A673 (cell line): ENCODE measurements around the gene ZNF81. TPM values are rescaled to one million over a fixed set of nuclear protein-coding genes. Genes with fewer than 3 reads are reported as not detected.

ENCODE experiments used
- BruUV-seq: library from RNA; stranded (reverse); fragments of 400-500 nt; replicated peaks from 2 replicates; lab custom pipeline; 2021; lab: Mats Ljungman, UMichigan
- CTCF ChIA-PET: fragments of 300-600 bp; sonication (Branson Sonifier 250); formaldehyde crosslinking; loops from one replicate; lab custom pipeline; 2022; ENCODE audit warnings: antibody characterized with exemption; lab: Charles Lee
- POLR2A ChIA-PET: fragments of 300-600 bp; sonication (Branson Sonifier 250); formaldehyde crosslinking; loops from one replicate; lab custom pipeline; 2022; ENCODE audit warnings: antibody characterized with exemption; ENCODE audit not compliant: low non-redundant PET; lab: Charles Lee
- DNase-seq: peaks from one replicate; pipeline ENCODE4 v3.0.0-alpha.2; 2015; ENCODE audit warnings: low spot score
- H3K27ac ChIP-seq: fragments of 200-600 bp; sonication (generic); 2 replicates; pipeline ENCODE4 v1.5.1; 2016; ENCODE audit warnings: mixed run types, low read depth, mild to moderate bottlenecking, mixed read lengths, antibody characterized with exemption, low read length; ENCODE audit not compliant: poor library complexity, severe bottlenecking
- H3K27me3 ChIP-seq: fragments of 200-600 bp; sonication (generic); replicated peaks from 2 replicates; pipeline ENCODE4 v1.6.1; 2017; ENCODE audit warnings: mixed run types, low read depth, mild to moderate bottlenecking, mixed read lengths, antibody characterized with exemption, low read length; ENCODE audit not compliant: insufficient read depth, poor library complexity
- H3K36me3 ChIP-seq: fragments of 200-600 bp; sonication (generic); 2 replicates; pipeline ENCODE4 v1.6.1; 2016; ENCODE audit warnings: mixed run types, mild to moderate bottlenecking, mixed read lengths, antibody characterized with exemption, low read length; ENCODE audit not compliant: insufficient read depth, poor library complexity, severe bottlenecking
- H3K4me1 ChIP-seq: fragments of 200-600 bp; sonication (generic); 2 replicates; pipeline ENCODE4 v1.6.1; 2017; ENCODE audit warnings: mixed run types, mild to moderate bottlenecking, mixed read lengths, antibody characterized with exemption, low read length; ENCODE audit not compliant: insufficient read depth, poor library complexity, severe bottlenecking
- H3K4me3 ChIP-seq: fragments of 200-600 bp; sonication (generic); 2 replicates; pipeline ENCODE4 v1.5.1; 2016; ENCODE audit warnings: low read depth, mixed run types, mild to moderate bottlenecking, mixed read lengths, low read length; ENCODE audit not compliant: poor library complexity, severe bottlenecking
- H3K9me3 ChIP-seq: fragments of 200-600 bp; sonication (generic); 2 replicates; pipeline ENCODE4 v1.6.1; 2016; ENCODE audit warnings: mixed run types, low read depth, mild to moderate bottlenecking, mixed read lengths, antibody characterized with exemption, low read length; ENCODE audit not compliant: poor library complexity, severe bottlenecking
- EZH2 ChIP-seq: fragments of 200-600 bp; sonication (generic); IDR thresholded peaks from 2 replicates; pipeline ENCODE4 v1.6.1; 2017; ENCODE audit warnings: borderline replicate concordance, low read depth, mild to moderate bottlenecking, mixed read lengths, antibody characterized with exemption, low read length; ENCODE audit not compliant: poor library complexity, severe bottlenecking
- intact Hi-C: fragments of 100-400 bp; cut with micrococcal nuclease; formaldehyde crosslinking; loops from one replicate; pipeline ENCODE4 v1.10.0; 2022; ENCODE audit not compliant: unreplicated experiment
- total RNA-seq: library from RNA; stranded (reverse); gene quantifications from 2 replicates; pipeline ENCODE4 v1.2.3, GENCODE V29; 2021
- TF ChIP-seq, protein P1 (sequence below): fragments of 300-800, 200-600 bp; sonication (generic); conservative IDR thresholded peaks from 2 replicates; pipeline ENCODE4 v1.5.1; 2017; ENCODE audit warnings: low read depth, mild to moderate bottlenecking, antibody characterized with exemption, low read length, moderate library complexity, mixed read lengths

ZNF81 gene
- total RNA-seq, 1 experiment from 2014 or later = 11.2 TPM

DNA sequence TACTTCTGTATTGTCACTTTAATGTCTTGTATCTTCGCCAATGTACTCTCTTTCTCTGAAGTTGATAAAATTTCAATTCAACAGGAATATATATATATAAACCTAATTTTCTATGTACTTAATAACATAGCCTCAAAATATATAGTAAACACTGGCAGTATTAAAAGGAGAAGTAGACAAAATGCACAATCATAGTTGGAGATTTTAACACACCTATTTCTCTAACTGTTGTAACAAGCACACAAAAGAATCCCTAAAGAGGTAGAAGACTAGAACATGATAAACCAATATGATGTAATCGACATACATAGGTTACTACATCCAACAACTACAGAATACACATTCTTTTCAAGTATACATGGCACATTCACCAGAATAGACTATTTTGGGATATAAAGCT is 65.5 kb downstream of the ZNF81 start:
- CTCF ChIA-PET = no interaction called here
- no peaks in the 10 kb centered on the region for H3K27me3 ChIP-seq
- no TSS peak for BruUV-seq
- POLR2A ChIA-PET = no interaction called here
- intact Hi-C loops = no loop called here
- H3K36me3 ChIP-seq = no peaks in the 10 kb centered on the region
- DNase-seq = no peak
- TF ChIP-seq EZH2 = no peak
- TF ChIP-seq, protein P1, sequence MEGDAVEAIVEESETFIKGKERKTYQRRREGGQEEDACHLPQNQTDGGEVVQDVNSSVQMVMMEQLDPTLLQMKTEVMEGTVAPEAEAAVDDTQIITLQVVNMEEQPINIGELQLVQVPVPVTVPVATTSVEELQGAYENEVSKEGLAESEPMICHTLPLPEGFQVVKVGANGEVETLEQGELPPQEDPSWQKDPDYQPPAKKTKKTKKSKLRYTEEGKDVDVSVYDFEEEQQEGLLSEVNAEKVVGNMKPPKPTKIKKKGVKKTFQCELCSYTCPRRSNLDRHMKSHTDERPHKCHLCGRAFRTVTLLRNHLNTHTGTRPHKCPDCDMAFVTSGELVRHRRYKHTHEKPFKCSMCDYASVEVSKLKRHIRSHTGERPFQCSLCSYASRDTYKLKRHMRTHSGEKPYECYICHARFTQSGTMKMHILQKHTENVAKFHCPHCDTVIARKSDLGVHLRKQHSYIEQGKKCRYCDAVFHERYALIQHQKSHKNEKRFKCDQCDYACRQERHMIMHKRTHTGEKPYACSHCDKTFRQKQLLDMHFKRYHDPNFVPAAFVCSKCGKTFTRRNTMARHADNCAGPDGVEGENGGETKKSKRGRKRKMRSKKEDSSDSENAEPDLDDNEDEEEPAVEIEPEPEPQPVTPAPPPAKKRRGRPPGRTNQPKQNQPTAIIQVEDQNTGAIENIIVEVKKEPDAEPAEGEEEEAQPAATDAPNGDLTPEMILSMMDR = no peak
- no peak overlapping the region for H3K27ac ChIP-seq
- no peaks in the 10 kb centered on the region for H3K9me3 ChIP-seq
- no peak overlapping the region for H3K4me3 ChIP-seq
- no peaks in the 10 kb centered on the region for H3K4me1 ChIP-seq

DNA sequence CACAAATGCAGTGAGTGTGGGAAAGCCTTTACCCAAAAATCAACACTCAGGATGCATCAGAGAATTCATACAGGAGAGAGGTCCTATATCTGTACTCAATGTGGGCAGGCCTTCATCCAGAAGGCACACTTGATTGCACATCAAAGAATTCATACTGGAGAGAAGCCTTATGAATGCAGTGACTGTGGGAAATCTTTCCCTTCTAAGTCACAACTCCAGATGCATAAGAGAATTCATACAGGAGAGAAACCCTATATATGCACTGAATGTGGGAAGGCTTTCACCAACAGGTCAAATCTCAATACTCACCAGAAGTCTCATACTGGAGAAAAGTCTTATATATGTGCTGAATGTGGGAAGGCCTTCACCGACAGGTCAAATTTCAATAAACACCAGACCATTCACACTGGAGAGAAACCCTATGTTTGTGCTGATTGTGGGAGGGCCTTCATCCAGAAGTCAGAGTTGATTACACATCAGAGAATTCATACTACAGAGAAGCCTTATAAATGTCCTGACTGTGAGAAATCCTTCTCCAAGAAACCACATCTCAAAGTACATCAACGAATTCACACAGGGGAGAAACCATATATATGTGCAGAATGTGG is 79.3 kb downstream of the ZNF81 start:
- no peaks in the 10 kb centered on the region for H3K27me3 ChIP-seq
- POLR2A ChIA-PET = no interaction called here
- DNase-seq = no peak
- no peaks in the 10 kb centered on the region for H3K4me1 ChIP-seq
- CTCF ChIA-PET = no interaction called here
- peaks cover 35% of the 10 kb centered on the region for H3K9me3 ChIP-seq
- no peaks in the 10 kb centered on the region for H3K36me3 ChIP-seq
- TF ChIP-seq, protein P1 = no peak
- TF ChIP-seq EZH2 = no peak
- intact Hi-C loops = no loop called here
- no peak overlapping the region for H3K4me3 ChIP-seq
- no peak overlapping the region for H3K27ac ChIP-seq
- BruUV-seq = no TSS peak

DNA sequence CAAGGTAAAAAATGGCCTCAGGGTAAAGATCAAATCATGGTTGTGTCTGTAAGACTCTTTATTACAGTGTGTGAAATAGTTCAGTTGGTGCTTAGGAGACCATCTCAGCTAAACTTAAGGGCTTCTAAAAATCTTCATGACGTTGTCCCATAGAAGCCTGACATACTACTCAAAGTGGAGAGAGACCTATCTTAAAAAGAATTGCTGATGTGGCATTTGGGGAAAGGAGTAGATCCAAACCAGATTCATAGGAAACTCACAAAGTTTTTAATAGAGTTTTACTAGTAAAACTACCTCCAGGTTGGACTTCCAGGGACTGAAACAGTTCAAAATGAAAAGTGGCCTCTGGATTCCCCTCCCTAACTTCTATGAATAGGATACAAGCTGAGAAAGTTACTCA is 81.6 kb downstream of the ZNF81 start:
- CTCF ChIA-PET = no interaction called here
- intact Hi-C loops = no loop called here
- TF ChIP-seq EZH2 = no peak
- TF ChIP-seq, protein P1 = no peak
- Histone ChIP-seq H3K36me3 (no peaks in the 10 kb centered on the region), H3K4me1 (no peaks in the 10 kb centered on the region), H3K27ac (no peak overlapping the region), H3K4me3 (no peak overlapping the region), H3K9me3 (peaks cover 30% of the 10 kb centered on the region), H3K27me3 (no peaks in the 10 kb centered on the region)
- POLR2A ChIA-PET = no interaction called here
- DNase-seq = no peak
- no TSS peak for BruUV-seq
